GM12878 (cell line): Measurements from ENCODE around the gene SERPINB4. TPM values are rescaled to one million over a fixed set of nuclear protein-coding genes. Genes with fewer than 3 reads are reported as not detected.

Experiments
- ATAC-seq: fragments of 200-7000 bp; cut with Tn5 transposase; 3 replicates; pipeline ENCODE4 v1.9.1; 2020; ENCODE audit warnings: mild to moderate bottlenecking, moderate library complexity
- BruUV-seq: library from RNA; stranded (reverse); fragments of 400-500 nt; replicated peaks from 2 replicates; lab custom pipeline; 2021; lab: Mats Ljungman, UMichigan
- CTCF ChIA-PET: fragments of 300-600 bp; sonication (Branson Sonifier 250); formaldehyde crosslinking; extraction: SDS; loops from one replicate; lab custom pipeline; 2021; ENCODE audit warnings: inconsistent platforms; lab: Yijun Ruan, JAX
- POLR2A ChIA-PET: fragments of 350-600 bp; formaldehyde crosslinking; extraction: SDS; loops from one replicate; lab custom pipeline; 2021; ENCODE audit warnings: inconsistent platforms; lab: Charles Lee
- RAD21 ChIA-PET: fragments of 300-600 bp; sonication (Branson Sonifier 250); formaldehyde crosslinking; loops from one replicate; lab custom pipeline; 2023; ENCODE audit warnings: antibody characterized with exemption; ENCODE audit not compliant: unreplicated experiment; lab: Charles Lee
- SMC1A ChIA-PET: fragments of 300-600 bp; sonication (Branson Sonifier 250); formaldehyde crosslinking; loops from one replicate; lab custom pipeline; 2023; ENCODE audit not compliant: unreplicated experiment, uncharacterized antibody; lab: Charles Lee
- DNase-seq: peaks from one replicate; pipeline ENCODE4 v3.0.0-alpha.2; 2011; ENCODE audit warnings: low read depth, low spot score
- FAIRE-seq: peaks from 3 replicates; lab custom pipeline; 2011; peaks lifted over from hg19 to GRCh38; lab: Jason Lieb, UNC
- H2AFZ ChIP-seq: 2 replicates; pipeline ENCODE4 v1.6.0; 2011; ENCODE audit warnings: low read depth, low read length, control low read depth; ENCODE audit not compliant: control insufficient read depth
- H3K27ac ChIP-seq: 2 replicates; pipeline ENCODE4 v1.5.1; 2011; ENCODE audit warnings: control low read depth; ENCODE audit not compliant: control insufficient read depth, insufficient read depth
- H3K27me3 ChIP-seq, 2 experiments: replicated peaks in 1 of 2; 2 replicates each; pipeline versions ENCODE4 v1.6.0 to v1.6.1; 2011; ENCODE audit warnings: low read length in 1 of 2; ENCODE audit not compliant: control insufficient read depth in 2 of 2, insufficient read depth in 2 of 2
- H3K36me3 ChIP-seq, 2 experiments: 2 replicates each; pipeline ENCODE4 v1.5.1; 2011; ENCODE audit warnings: low read length in 1 of 2; ENCODE audit not compliant: control insufficient read depth in 2 of 2, insufficient read depth in 2 of 2
- H3K4me1 ChIP-seq: 2 replicates; pipeline ENCODE4 v1.6.1; 2011; ENCODE audit warnings: mild to moderate bottlenecking, low read length, moderate library complexity, mixed read lengths; ENCODE audit not compliant: control insufficient read depth, insufficient read depth
- H3K4me2 ChIP-seq: 2 replicates; pipeline ENCODE4 v1.6.0; 2011; ENCODE audit warnings: control low read depth; ENCODE audit not compliant: control insufficient read depth, insufficient read depth
- H3K4me3 ChIP-seq: fragments of 200-600 bp; sonication (generic); 2 replicates; pipeline ENCODE4 v1.5.1; 2016
- H3K79me2 ChIP-seq: 2 replicates; pipeline ENCODE4 v1.6.0; 2011; ENCODE audit warnings: low read length; ENCODE audit not compliant: control insufficient read depth, insufficient read depth
- H3K9ac ChIP-seq: 2 replicates; pipeline ENCODE4 v1.8.0; 2011; ENCODE audit warnings: low read length, control low read depth, mixed read lengths; ENCODE audit not compliant: control insufficient read depth, insufficient read depth
- H3K9me3 ChIP-seq: replicated peaks from 3 replicates; pipeline ENCODE4 v1.5.1; 2011; ENCODE audit warnings: mild to moderate bottlenecking, low read length; ENCODE audit not compliant: control insufficient read depth, insufficient read depth
- H4K20me1 ChIP-seq: 2 replicates; pipeline ENCODE4 v1.6.0; 2011; ENCODE audit not compliant: control insufficient read depth, insufficient read depth
- BCLAF1 ChIP-seq: fragments of 450-650 bp; IDR thresholded peaks from 2 replicates; pipeline ENCODE4 v1.6.1; 2017; ENCODE audit warnings: antibody characterized with exemption, mild to moderate bottlenecking, moderate library complexity
- CBX5 ChIP-seq: sonication (generic); IDR thresholded peaks from 2 replicates; pipeline ENCODE4 v1.6.1; 2016; ENCODE audit warnings: low read depth, moderate library complexity, mild to moderate bottlenecking, inconsistent platforms
- CEBPB ChIP-seq, 2 experiments: fragments of 150-350 bp in 1 of 2; IDR thresholded peaks; 2 replicates each; pipeline ENCODE4 v1.6.1; 2012 to 2014; ENCODE audit warnings: low read depth in 2 of 2, low read length in 2 of 2, borderline replicate concordance in 1 of 2, inconsistent platforms in 1 of 2
- HSF1 ChIP-seq: fragments of 150-350 bp; IDR thresholded peaks from 2 replicates; pipeline ENCODE4 v1.6.1; 2014; ENCODE audit warnings: mild to moderate bottlenecking, low read depth, low read length
- MYB ChIP-seq: fragments of 150-350 bp; IDR thresholded peaks from 2 replicates; pipeline ENCODE4 v1.6.1; 2014; ENCODE audit warnings: mild to moderate bottlenecking, low read depth, low read length, borderline replicate concordance
- RCOR1 ChIP-seq: conservative IDR thresholded peaks from 2 replicates; pipeline ENCODE4 v1.6.1; 2012; ENCODE audit warnings: low read depth, low read length, improper control_type of control experiment
- SUZ12 ChIP-seq: fragments of 200-600 bp; sonication (generic); IDR thresholded peaks from one replicate; pipeline ENCODE4 v1.6.1; 2018; ENCODE audit warnings: antibody characterized with exemption, mild to moderate bottlenecking; ENCODE audit not compliant: unreplicated experiment
- YY1 ChIP-seq: IDR thresholded peaks from 2 replicates; pipeline ENCODE4 v1.6.1; 2011; ENCODE audit warnings: low read depth, mild to moderate bottlenecking, low read length
- ZBTB33 ChIP-seq: fragments of 450-650 bp; IDR thresholded peaks from 2 replicates; pipeline ENCODE4 v1.6.1; 2017; ENCODE audit warnings: mild to moderate bottlenecking
- ZNF384 ChIP-seq: IDR thresholded peaks from 2 replicates; pipeline ENCODE4 v1.6.1; 2012; ENCODE audit warnings: low read depth, mild to moderate bottlenecking, low read length, improper control_type of control experiment, borderline replicate concordance
- WGBS: methylation state at CpG from one replicate; pipeline ENCODE4 v1.1.6; 2016; ENCODE audit warnings: low lambda C conversion rate; ENCODE audit not compliant: insufficient replicate concordance, insufficient coverage; ENCODE audit errors: missing lambda C conversion rate; 5-methylcytosine and 5-hydroxymethylcytosine counted together
- in situ Hi-C: fragments of 300-500 bp; cut with MboI; formaldehyde crosslinking; loops from 9 replicates; pipeline ENCODE4 v1.14.3; 2018; ENCODE audit warnings: mixed read lengths
- intact Hi-C: fragments of 100-400 bp; cut with micrococcal nuclease; formaldehyde crosslinking; loops from one replicate; pipeline ENCODE4 v1.14.2; 2022; ENCODE audit not compliant: unreplicated experiment
- polyA plus RNA-seq, 11 experiments: library from polyadenylated mRNA; depleted of rRNA in 4 of 11; unstranded in 6 of 11; stranded (reverse) in 5 of 11; fragments of >200 nt; fragmentation: Nextera tagmentation in 4 of 11; fragmentation: Illumina TruSeq in 1 of 11; extraction: Ambion mirVana in 4 of 11; extraction: Trizol in 1 of 11; gene quantifications; 1 replicate in 1 of 11; 2 replicates in 10 of 11; pipeline versions ENCODE4 v1.2.1 to v1.2.3, GENCODE V29; 2011 to 2016; ENCODE audit warnings: inconsistent platforms in 2 of 11, missing spikeins in 2 of 11, low read depth in 1 of 11
- total RNA-seq, 4 experiments: library from RNA; depleted of rRNA in 3 of 4; stranded (reverse); fragments of >200 nt in 3 of 4; fragmentation: Illumina TruSeq in 1 of 4; extraction: Trizol in 1 of 4; gene quantifications; 2 replicates each; pipeline versions ENCODE4 v1.2.1 to v1.2.3, GENCODE V29; 2013 to 2021

The SERPINB4 gene
- total and polyA plus RNA-seq, 10 of the 15 experiments (the other 5 are each of a cell fraction or from before 2014, with no cell fraction given): not detected

- TF ChIP-seq SUZ12: no peak
Observed at GRCh38 chr18:63637703-63638102, 6.4 kb downstream of the SERPINB4 start (continued).

- Histone ChIP-seq H3K36me3 (no peaks in the 10 kb centered on the region), H3K4me1 (no peaks in the 10 kb centered on the region), H3K4me3 (no peak overlapping the region), H2AFZ (no peak overlapping the region), H3K4me2 (no peak overlapping the region), H3K9ac (no peak overlapping the region), H3K9me3 (peaks cover 12% of the 10 kb centered on the region; the same call in 2 of the 3 replicates), H3K27ac (no peak overlapping the region), H3K27me3 (no peaks in the 10 kb centered on the region), H4K20me1 (no peaks in the 10 kb centered on the region), H3K79me2 (no peaks in the 10 kb centered on the region)
- TF ChIP-seq MYB (no peak), CBX5 (peak; percentile 73; the same call in 1 of the 2 replicates), ZNF384 (no peak)
- ChIA-PET SMC1A (no interaction called here), POLR2A (no interaction called here), CTCF (no interaction called here), RAD21 (no interaction called here)
- DNase-seq: no peak
- FAIRE-seq: no peak
- in situ Hi-C loops (no loop called here), intact Hi-C loops (no loop called here)
- ATAC-seq: no peak
- no TSS peak for BruUV-seq
Observed at GRCh38 chr18:63627819-63628218, 16.2 kb downstream of the SERPINB4 start.

- H3K4me2 ChIP-seq: no peak overlapping the region
- intact Hi-C loops: no loop called here
- FAIRE-seq (no peak), DNase-seq (no peak), ATAC-seq (no peak)
- no peaks in the 10 kb centered on the region for H4K20me1 ChIP-seq
- H3K9me3 ChIP-seq: peaks cover 12% of the 10 kb centered on the region; the same call in 2 of the 3 replicates
- H3K9ac ChIP-seq: no peak overlapping the region
- H3K4me3 ChIP-seq: no peak overlapping the region
- no peaks in the 10 kb centered on the region for H3K79me2 ChIP-seq
- H3K4me1 ChIP-seq: no peaks in the 10 kb centered on the region
- POLR2A ChIA-PET: no interaction called here
- SMC1A ChIA-PET: no interaction called here
- BruUV-seq: no TSS peak
- in situ Hi-C loops: no loop called here
- H2AFZ ChIP-seq: no peak overlapping the region
- WGBS: 19% methylated on average over 4 of the region's 4 CpGs
- RAD21 ChIA-PET: no interaction called here
- no peaks in the 10 kb centered on the region for H3K27me3 ChIP-seq
- no peak overlapping the region for H3K27ac ChIP-seq
- CTCF ChIA-PET: no interaction called here
- H3K36me3 ChIP-seq: no peaks in the 10 kb centered on the region
- TF ChIP-seq YY1: no peak
- no peak for TF ChIP-seq BCLAF1
- TF ChIP-seq HSF1: no peak
- TF ChIP-seq ZBTB33: no peak
- no peak for TF ChIP-seq RCOR1
- no peak for TF ChIP-seq CEBPB (IDR thresholded peaks at IDR 0.05; ENCODE audit: borderline replicate concordance in 1 of 2, low read depth in 2 of 2, low read length in 2 of 2)
Observed at GRCh38 chr18:63626431-63626830, 17.6 kb downstream of the SERPINB4 start.
